MCF 10A (cell line): ENCODE results near the gene OR52E2. TPM values are rescaled to one million over a fixed set of nuclear protein-coding genes. Genes with fewer than 3 reads are reported as not detected.
"Not testable (repeated sequence)": the region's sequence is repeated elsewhere in the genome, so short reads cannot be mapped to it uniquely, and the experiment has no call there.

Source experiments
- BruUV-seq: library from RNA; stranded (reverse); fragments of 400-500 nt; replicated peaks from 2 replicates; lab custom pipeline; 2021; lab: Mats Ljungman, UMichigan
- CTCF ChIA-PET: fragments of 300-600 bp; sonication (Branson Sonifier 250); formaldehyde crosslinking; extraction: SDS; loops from one replicate; lab custom pipeline; 2021; ENCODE audit warnings: antibody characterized with exemption, inconsistent platforms; lab: Yijun Ruan, JAX
- POLR2A ChIA-PET: fragments of 300-600, 350-650 bp; sonication (Branson Sonifier 250); formaldehyde crosslinking; extraction: SDS; loops from one replicate; lab custom pipeline; 2020; ENCODE audit warnings: antibody characterized with exemption, inconsistent platforms; lab: Yijun Ruan, JAX
- DNase-seq: peaks from one replicate; pipeline ENCODE4 v3.0.0-alpha.2; 2018; ENCODE audit not compliant: unreplicated experiment
- H3K27ac Mint-ChIP-seq: one replicate; pipeline ENCODE4 v1.8.0; 2022; ENCODE audit warnings: mild to moderate bottlenecking, low read depth, mixed read lengths; ENCODE audit not compliant: unreplicated experiment
- H3K27me3 Mint-ChIP-seq: one replicate; pipeline ENCODE4 v1.8.0; 2022; ENCODE audit warnings: mixed read lengths; ENCODE audit not compliant: insufficient read depth, unreplicated experiment
- H3K36me3 Mint-ChIP-seq: one replicate; pipeline ENCODE4 v1.8.0; 2022; ENCODE audit warnings: mild to moderate bottlenecking, moderate library complexity, mixed read lengths; ENCODE audit not compliant: insufficient read depth, unreplicated experiment
- H3K4me1 Mint-ChIP-seq: one replicate; pipeline ENCODE4 v1.8.0; 2022; ENCODE audit warnings: mixed read lengths; ENCODE audit not compliant: insufficient read depth, unreplicated experiment
- H3K4me3 Mint-ChIP-seq: one replicate; pipeline ENCODE4 v1.8.0; 2022; ENCODE audit warnings: mild to moderate bottlenecking, moderate library complexity, mixed read lengths; ENCODE audit not compliant: unreplicated experiment
- H3K9me3 Mint-ChIP-seq: one replicate; pipeline ENCODE4 v1.8.0; 2022; ENCODE audit warnings: mixed read lengths; ENCODE audit not compliant: unreplicated experiment
- intact Hi-C: fragments of 100-400 bp; cut with micrococcal nuclease; formaldehyde crosslinking; loops from 2 replicates; pipeline ENCODE4 v1.14.1; 2022
- total RNA-seq: library from RNA; stranded (reverse); gene quantifications from 2 replicates; pipeline ENCODE4 v1.2.3, GENCODE V29; 2022
- TF ChIP-seq, protein P1 (sequence below): fragments of 200-600 bp; IDR thresholded peaks from one replicate; pipeline ENCODE4 v1.8.0; 2022; ENCODE audit warnings: antibody characterized with exemption, mild to moderate bottlenecking; ENCODE audit not compliant: unreplicated experiment

Gene OR52E2
- total RNA-seq, 1 experiment from 2014 or later = not detected

DNA sequence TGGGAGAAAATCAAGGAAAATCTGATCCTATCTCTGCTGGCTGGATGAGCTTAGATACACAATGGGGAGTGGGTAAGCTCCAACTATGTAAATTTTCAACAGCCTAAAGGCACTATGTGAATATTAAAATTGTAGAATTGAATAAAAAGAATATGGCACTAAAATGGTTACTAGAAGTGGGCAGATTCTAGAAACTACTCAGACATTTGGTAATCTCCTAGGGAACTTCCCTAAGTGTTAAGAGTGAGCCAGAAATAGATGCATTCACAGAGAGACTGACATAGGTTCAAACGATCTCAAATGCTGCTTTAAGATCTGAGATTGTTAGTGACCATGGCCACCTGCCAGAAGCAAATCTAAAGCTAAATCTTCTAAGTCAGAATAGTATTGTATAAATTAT lies 5.6 kb upstream of the OR52E2 start:
- Mint-ChIP-seq H3K9me3 (no peaks in the 10 kb centered on the region), H3K27me3 (peaks cover 33% of the 10 kb centered on the region), H3K27ac (no peak overlapping the region), H3K36me3 (no peaks in the 10 kb centered on the region), H3K4me1 (no peaks in the 10 kb centered on the region), H3K4me3 (no peak overlapping the region)
- DNase-seq = no peak
- ChIA-PET CTCF (no interaction called here), POLR2A (interaction anchor here (1.3 kb wide), 1 partner anchor 9 kb away, joined by 3 read pairs; no protein-coding TSS in a partner anchor)
- intact Hi-C loops = no loop called here
- BruUV-seq = no TSS peak
- TF ChIP-seq, protein P1, sequence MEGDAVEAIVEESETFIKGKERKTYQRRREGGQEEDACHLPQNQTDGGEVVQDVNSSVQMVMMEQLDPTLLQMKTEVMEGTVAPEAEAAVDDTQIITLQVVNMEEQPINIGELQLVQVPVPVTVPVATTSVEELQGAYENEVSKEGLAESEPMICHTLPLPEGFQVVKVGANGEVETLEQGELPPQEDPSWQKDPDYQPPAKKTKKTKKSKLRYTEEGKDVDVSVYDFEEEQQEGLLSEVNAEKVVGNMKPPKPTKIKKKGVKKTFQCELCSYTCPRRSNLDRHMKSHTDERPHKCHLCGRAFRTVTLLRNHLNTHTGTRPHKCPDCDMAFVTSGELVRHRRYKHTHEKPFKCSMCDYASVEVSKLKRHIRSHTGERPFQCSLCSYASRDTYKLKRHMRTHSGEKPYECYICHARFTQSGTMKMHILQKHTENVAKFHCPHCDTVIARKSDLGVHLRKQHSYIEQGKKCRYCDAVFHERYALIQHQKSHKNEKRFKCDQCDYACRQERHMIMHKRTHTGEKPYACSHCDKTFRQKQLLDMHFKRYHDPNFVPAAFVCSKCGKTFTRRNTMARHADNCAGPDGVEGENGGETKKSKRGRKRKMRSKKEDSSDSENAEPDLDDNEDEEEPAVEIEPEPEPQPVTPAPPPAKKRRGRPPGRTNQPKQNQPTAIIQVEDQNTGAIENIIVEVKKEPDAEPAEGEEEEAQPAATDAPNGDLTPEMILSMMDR = no peak

DNA sequence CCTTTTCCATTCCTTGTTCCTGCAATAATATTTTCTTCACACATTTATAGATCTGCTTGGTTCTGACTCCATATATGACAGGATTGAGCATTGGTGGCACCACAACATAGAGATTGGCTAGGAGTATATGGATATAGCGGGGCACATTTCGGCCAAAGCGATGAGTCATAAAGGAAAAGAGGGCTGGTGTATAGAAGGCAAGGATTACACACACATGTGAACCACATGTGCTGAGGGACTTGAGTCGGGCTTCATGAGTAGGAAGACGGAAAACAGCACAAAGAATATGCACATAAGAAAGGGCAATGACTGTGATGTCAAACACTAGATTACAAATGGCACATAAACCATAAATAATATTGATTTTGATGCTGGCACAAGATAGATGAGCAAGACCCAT lies 748 bp downstream of the OR52E2 start:
- BruUV-seq, H3K9me3 Mint-ChIP-seq, H3K4me3 Mint-ChIP-seq, H3K4me1 Mint-ChIP-seq, intact Hi-C loops, H3K36me3 Mint-ChIP-seq, POLR2A ChIA-PET, CTCF ChIA-PET, DNase-seq, H3K27ac Mint-ChIP-seq: not testable (repeated sequence)
- peaks cover 54% of the 10 kb centered on the region for H3K27me3 Mint-ChIP-seq

DNA sequence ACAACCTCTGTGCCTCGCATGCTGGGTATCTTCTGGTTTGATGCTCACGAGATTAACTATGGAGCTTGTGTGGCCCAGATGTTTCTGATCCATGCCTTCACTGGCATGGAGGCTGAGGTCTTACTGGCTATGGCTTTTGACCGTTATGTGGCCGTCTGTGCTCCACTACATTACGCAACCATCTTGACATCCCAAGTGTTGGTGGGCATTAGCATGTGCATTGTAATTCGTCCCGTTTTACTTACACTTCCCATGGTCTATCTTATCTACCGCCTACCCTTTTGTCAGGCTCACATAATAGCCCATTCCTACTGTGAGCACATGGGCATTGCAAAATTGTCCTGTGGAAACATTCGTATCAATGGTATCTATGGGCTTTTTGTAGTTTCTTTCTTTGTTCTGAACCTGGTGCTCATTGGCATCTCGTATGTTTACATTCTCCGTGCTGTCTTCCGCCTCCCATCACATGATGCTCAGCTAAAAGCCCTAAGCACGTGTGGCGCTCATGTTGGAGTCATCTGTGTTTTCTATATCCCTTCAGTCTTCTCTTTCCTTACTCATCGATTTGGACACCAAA lies 12.6 kb downstream of the OR52E2 start:
- BruUV-seq = no TSS peak
- Mint-ChIP-seq H3K4me1 (peaks cover 5% of the 10 kb centered on the region), H3K4me3 (no peak overlapping the region), H3K36me3 (no peaks in the 10 kb centered on the region), H3K27ac (no peak overlapping the region), H3K9me3 (no peaks in the 10 kb centered on the region), H3K27me3 (peaks cover 40% of the 10 kb centered on the region)
- CTCF ChIA-PET = no interaction called here
- intact Hi-C loops = no loop called here
- DNase-seq = no peak
- TF ChIP-seq, protein P1 = no peak
- POLR2A ChIA-PET = no interaction called here

DNA sequence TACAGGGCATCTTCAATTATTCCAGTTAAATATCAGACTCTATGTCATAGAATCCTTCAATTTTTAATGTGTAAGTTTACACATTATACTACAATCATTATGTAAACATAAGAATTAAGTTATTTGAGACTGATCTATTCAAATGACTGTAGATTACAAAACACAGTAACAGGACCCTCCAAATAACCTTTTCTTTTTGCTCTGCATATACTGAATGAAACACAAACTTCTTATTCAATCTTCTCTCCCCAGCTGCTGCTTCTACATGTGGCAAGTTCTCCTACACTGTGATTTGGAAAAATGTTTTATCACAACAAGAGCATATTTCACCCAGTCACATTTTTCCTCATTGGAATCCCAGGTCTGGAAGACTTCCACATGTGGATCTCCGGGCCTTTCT lies 13.2 kb downstream of the OR52E2 start, which contains the start of gene OR52J3:
TSS of gene OR52J3 (plus strand) at position 301 of the 400 bp plus-strand sequence. CDS start at position 301, 0 bp downstream.
- Mint-ChIP-seq H3K27ac (no peak within 1 kb of the TSS), H3K27me3 (peaks cover 40% of the 10 kb centered on the region), H3K4me1 (peaks cover 5% of the 10 kb centered on the region), H3K9me3 (no peaks in the 10 kb centered on the region), H3K4me3 (no peak within 1 kb of the TSS), H3K36me3 (no peaks in the 10 kb centered on the region)
- POLR2A ChIA-PET = no interaction called here
- intact Hi-C loops = no loop called here
- no TSS peak for BruUV-seq
- TF ChIP-seq, protein P1 = no peak
- no peak for DNase-seq
- CTCF ChIA-PET = no interaction called here
